ENCODE measurements around the gene PARD6G.

Gene PARD6G

DNA sequence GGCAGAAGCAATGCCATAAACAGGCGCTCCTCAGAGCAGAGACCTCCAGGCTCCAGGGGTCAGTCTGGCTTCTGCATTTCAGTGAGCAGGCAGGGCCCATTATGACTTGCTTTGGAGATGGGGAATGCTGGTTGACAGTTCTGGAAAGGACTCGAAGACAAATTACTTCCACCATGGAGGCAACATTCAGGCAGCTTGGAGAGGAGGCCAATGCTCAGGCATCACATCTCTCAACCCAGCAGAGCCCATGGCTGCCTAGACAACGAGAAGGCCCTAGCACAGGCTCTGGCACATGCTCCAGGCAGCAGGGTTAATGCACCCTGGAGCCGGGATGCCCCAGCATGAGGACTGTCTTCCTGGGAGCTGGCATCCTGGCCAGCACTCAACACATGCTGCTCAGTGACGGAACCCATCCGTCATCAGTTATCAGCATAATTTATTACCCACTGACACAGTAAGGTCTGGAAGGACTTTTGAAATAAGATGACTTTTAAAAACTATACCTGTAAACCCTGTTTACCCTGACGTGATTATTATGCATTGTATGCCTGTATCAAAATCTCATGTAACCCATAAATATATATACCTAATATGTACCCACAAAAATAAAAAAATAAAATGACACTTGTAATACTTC, 85.4 kb downstream of the PARD6G start:
- Mint-ChIP-seq H3K4me1 (no peaks in the 10 kb centered on the region), H3K36me3 (no peaks in the 10 kb centered on the region), H3K27ac (no peak overlapping the region), H3K9me3 (no peaks in the 10 kb centered on the region), H3K4me3 (no peak overlapping the region), H3K27me3 (peaks cover 18% of the 10 kb centered on the region)

DNA sequence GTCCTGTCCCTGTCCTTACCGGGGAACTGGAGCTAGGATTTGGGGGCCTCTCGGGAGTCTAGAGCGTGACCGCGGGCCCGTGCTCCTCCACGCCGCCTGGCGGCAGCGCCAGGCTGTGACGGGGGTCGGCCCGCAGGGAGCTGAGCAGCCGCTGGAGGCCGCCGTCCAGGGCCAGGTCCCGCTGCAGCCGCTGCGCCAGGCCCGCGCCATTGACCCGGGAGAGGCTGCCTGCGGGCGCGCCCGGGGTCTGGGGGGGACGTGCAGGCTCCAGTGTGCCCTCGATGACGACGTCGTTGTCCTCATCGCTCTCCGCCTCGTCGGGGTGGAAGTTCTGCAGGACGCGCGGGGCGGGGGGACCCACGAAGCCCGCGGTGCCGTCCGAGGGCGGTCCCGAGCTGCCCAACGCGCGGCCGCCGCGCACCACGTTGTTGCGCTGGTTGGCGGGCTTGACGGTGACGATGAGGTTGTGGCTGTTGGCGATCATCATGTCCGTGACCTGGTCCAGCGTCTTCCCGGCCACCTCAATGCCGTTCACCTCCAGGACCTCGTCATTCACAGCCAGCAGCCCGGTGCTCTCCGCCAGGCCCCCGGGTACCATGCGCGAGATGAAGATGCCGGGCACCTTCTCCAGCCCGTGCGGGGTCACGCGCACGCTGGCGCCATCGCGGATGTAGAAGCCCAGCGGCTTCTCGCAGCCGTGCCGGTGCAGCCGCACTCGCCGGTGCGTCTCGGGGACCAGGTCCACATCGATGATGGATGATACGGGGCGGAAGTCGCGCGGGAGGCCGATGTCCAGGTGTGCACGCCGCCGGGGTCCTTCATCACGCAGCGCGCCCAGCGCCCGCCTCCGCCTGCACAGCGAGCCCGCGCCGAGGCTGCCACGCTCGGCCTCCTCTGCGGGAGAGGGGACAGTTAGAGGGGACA, 87.3 kb downstream of the PARD6G start:
- Mint-ChIP-seq H3K4me1 (no peaks in the 10 kb centered on the region), H3K36me3 (no peaks in the 10 kb centered on the region), H3K4me3 (peak overlapping the region; percentile 55)

DNA sequence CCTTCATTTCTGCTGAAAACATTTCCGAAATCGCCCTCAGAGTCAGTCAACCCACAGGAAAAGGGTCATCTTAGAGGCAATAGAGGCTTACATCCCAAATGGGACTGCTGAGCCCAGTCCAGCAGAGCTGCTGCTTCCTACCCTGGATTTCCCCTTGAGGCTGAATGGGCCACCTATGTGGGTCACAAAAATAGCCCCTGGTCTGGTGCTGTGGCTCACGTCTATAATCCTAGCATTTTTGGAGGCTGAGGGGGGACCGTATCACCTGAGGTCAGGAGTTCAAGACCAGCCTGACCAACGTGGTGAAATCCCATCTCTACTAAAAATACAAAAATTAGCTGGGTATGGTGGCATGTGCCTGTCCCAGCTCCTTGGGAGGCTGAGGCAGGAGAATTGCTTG, 88.9 kb downstream of the PARD6G start:
- Mint-ChIP-seq H3K4me1 (no peaks in the 10 kb centered on the region), H3K9me3 (no peaks in the 10 kb centered on the region), H3K27ac (no peak overlapping the region), H3K27me3 (peaks cover 14% of the 10 kb centered on the region), H3K36me3 (no peaks in the 10 kb centered on the region), H3K4me3 (no peak overlapping the region)

More for the DNA sequence above, 87.3 kb downstream of the PARD6G start:
- no peak overlapping the region for H3K27ac Mint-ChIP-seq
- peaks cover 16% of the 10 kb centered on the region for H3K27me3 Mint-ChIP-seq
- H3K9me3 Mint-ChIP-seq, result no peaks in the 10 kb centered on the region

DNA sequence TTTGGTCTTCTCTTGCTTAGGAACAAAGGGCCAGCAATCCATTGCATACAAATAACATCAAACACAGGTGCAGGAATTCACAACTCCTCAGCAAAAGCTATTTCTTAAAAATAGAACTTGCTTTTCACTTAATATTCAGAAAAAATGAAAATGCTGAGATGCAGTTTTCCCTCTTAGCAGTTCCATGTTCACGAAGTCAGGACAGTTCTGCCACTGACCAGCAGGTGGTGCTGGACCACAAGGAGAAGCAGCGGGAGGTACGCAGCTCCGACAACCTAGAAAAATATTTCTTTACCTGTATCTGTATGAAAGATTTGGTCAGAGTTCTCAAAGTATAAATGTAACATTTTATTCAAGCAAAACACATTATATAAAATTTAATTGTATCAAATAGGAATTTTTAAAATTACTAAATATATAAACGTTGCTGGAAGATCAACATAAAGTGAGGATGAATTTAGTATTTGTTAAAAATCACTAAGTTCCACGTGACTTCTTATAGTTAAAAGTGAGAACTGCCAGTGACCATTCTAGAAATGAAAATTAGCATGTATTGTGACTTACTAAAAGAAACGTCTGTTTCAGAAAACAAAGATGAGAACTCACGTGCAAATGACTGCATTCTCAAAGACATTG, 89.5 kb downstream of the PARD6G start:
- no peaks in the 10 kb centered on the region for H3K9me3 Mint-ChIP-seq
- H3K4me1 Mint-ChIP-seq, result no peaks in the 10 kb centered on the region
- no peak overlapping the region for H3K4me3 Mint-ChIP-seq
- H3K27me3 Mint-ChIP-seq, result peaks cover 14% of the 10 kb centered on the region
- no peak overlapping the region for H3K27ac Mint-ChIP-seq
- no peaks in the 10 kb centered on the region for H3K36me3 Mint-ChIP-seq

DNA sequence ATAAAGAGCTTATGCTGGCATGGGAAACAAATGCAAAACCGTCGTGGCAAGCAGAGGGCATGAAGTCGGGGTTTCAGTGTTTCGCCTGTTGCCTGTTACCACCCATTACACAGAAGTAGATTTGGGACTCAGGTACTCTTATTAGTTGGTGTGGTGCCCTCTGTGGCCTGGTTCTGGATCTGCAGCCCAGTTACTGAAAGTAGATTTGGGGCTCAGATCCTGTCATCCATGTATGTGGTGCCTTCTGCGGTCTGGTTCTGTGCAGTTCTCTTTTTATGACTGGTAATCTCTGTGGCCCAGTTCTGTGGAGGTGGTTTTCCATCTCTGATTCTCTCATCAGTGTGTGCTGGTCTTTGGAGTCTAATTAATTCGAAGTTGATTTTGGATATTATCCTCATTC, 93.0 kb downstream of the PARD6G start:
- Mint-ChIP-seq H3K27me3 (peaks cover 6% of the 10 kb centered on the region), H3K4me3 (no peak overlapping the region), H3K36me3 (no peaks in the 10 kb centered on the region), H3K27ac (no peak overlapping the region), H3K4me1 (no peaks in the 10 kb centered on the region), H3K9me3 (no peaks in the 10 kb centered on the region)

DNA sequence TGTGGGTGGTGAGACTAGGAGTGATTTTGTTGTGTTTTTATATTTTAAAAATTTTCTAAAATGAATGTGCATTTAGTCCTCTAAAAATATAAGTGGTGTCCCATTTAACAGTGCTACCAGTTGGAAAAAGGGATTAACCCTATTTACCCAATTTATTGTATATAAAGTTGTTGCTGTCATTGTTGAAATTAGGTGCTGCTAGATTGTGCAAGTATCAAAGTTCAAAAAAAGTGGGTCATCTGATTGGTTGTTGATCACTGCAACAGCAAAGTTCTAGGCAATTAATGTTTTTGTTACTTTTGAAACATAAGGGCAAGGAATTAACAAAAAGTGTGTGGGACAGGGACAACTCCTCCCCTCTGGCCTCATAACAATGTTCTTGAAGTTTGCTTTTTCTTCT, 97.6 kb downstream of the PARD6G start:
- no peak overlapping the region for H3K4me3 Mint-ChIP-seq
- no peaks in the 10 kb centered on the region for H3K36me3 Mint-ChIP-seq
- peaks cover 18% of the 10 kb centered on the region for H3K4me1 Mint-ChIP-seq
- no peaks in the 10 kb centered on the region for H3K9me3 Mint-ChIP-seq
- H3K27ac Mint-ChIP-seq, result no peak overlapping the region
- H3K27me3 Mint-ChIP-seq, result peaks cover 10% of the 10 kb centered on the region

DNA sequence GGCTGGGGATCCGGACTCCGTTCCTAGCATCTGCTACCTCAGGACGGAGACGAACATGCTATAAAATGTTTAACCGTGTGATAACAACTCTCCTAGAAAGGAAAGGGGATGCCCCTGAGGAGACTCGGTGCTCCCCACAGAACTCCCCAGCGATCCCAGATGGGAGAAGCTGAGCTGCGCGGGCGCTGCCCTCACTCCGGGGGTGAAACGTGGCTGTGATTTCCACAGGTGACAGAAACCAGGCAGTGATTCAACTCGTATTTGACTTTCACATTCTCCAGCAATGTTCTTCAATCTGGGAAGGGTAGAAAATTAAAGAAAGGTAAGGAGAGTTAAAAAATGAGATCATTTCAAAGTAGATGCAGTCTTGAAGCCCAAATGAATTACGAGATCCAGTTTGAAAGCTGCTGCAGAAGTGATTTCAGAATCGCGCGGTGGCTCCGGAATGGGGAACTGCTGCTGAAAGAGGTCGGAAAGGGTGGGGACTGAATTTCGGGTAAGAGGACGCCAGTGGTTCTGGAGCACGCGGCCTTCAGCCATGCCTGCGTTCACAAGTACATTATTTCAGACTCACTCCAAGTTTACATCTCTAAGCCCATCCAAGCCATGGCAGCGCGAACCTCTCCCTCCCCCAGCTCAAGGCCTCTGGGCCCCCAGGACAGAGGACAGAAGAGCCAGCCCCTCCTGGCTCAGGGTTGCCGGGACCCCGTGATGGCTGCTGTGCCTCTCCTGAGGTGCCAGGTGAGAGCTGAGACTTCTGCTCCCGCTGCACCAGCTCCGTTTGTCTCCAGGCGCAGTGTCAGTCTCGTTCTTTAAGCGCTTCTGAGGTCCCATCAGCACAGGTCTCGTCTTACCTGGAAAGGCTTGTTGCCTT, 98.8 kb downstream of the PARD6G start:
- no peak overlapping the region for H3K27ac Mint-ChIP-seq
- H3K4me1 Mint-ChIP-seq, result peaks cover 18% of the 10 kb centered on the region
- no peaks in the 10 kb centered on the region for H3K9me3 Mint-ChIP-seq
- H3K27me3 Mint-ChIP-seq, result peaks cover 10% of the 10 kb centered on the region
- H3K36me3 Mint-ChIP-seq, result no peaks in the 10 kb centered on the region
- H3K4me3 Mint-ChIP-seq, result peak overlapping the region; percentile 89

DNA sequence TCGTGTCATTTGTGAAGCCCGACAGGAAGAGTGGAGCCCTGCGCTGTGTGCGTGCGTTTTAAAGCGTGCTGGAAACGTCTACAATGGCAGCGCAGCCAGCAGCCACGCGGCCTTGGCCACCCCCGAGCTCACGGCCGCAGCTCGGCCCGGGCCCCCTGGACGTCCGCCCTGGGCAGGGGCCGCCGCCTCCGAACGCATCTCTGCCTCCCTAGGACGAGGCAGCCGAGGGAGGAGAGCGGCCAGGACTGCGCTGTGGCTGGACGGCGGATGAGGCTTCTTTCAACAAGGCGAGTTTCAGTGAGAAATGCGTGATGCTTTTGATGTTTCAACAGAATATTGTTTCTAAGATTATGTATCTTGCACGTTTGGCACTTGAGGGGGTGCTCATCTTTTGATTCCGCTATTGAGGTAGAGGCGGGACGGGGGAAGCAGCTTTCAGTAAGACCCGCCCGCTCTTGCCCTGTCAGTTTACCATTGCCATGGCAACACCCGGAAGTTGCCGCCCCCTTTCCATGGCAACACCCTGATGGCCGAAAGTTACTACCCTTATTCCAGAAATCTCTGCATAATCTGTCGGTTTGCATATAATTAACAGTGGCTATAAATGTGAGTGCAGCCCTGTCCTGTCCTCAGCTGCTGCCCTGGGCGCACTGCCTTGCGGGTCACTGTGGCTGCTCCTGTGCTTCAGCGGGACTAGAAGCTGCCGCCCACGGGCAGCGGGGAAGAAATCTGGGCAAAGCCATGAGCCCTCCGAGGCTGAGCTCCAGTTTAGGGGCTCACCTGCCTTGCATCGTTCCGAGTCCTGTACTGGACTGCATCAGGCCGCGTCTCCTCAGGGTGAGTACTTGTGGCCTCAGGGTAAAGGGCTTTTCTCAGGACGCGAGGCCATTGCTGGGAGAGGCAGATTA, 99.6 kb downstream of the PARD6G start:
- peak overlapping the region; percentile 5 for H3K27ac Mint-ChIP-seq
- H3K4me3 Mint-ChIP-seq, result peak overlapping the region; percentile 89
- H3K36me3 Mint-ChIP-seq, result no peaks in the 10 kb centered on the region
- no peaks in the 10 kb centered on the region for H3K9me3 Mint-ChIP-seq
- peaks cover 18% of the 10 kb centered on the region for H3K4me1 Mint-ChIP-seq
- peaks cover 10% of the 10 kb centered on the region for H3K27me3 Mint-ChIP-seq

DNA sequence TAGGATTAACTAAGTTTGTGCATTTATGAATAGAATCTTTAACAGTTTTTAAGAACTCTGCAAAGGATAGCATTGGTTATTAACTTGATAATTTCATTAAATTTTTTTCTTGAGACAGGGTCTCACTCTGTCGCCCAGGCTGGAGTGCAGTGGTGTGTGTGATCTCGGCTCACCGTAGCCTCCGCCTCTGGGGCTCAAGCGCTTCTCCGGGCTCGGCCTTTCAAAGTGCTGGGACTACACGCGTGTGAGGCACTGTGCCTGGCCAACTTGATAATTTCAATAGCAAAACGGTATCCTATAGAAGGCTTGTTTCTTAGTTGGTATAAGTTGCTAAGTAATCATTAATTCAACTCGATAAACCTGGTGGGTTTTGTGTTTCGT, 100.3 kb downstream of the PARD6G start:
- Mint-ChIP-seq H3K36me3 (no peaks in the 10 kb centered on the region), H3K27me3 (peaks cover 10% of the 10 kb centered on the region), H3K4me1 (peaks cover 18% of the 10 kb centered on the region), H3K27ac (no peak overlapping the region), H3K9me3 (no peaks in the 10 kb centered on the region), H3K4me3 (peak overlapping the region; percentile 89)

DNA sequence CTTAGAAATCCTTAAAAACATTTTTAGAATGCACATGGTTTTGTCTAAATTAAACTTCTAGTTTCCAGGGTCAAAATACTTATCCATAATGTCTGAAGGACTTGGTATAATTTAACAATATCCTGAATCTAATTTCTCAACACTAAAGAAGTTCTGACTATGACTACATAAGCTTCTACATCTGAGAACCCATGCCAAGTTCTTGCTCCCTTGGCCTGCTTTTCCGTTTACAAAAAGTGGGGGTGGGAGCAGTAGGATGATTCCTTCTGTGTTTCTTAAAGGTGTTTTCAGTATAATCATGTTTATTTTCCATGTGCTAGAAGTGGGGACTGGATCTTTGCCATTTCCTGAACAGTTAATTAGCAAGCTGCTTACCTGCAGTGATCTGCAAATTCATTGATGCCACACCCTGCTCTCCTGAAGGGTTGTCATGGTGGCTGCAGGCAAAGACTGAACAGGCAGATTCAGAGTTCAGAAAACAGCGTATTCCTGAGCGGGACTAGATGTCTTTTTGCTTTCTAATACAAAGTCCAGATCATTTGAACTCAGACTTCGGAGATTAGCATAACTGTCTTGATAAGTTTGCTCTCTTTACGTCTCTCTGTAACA, 102.0 kb downstream of the PARD6G start:
- H3K27me3 Mint-ChIP-seq, result peaks cover 10% of the 10 kb centered on the region
- H3K4me3 Mint-ChIP-seq, result no peak overlapping the region
- no peak overlapping the region for H3K27ac Mint-ChIP-seq
- H3K9me3 Mint-ChIP-seq, result no peaks in the 10 kb centered on the region
- peaks cover 18% of the 10 kb centered on the region for H3K4me1 Mint-ChIP-seq
- no peaks in the 10 kb centered on the region for H3K36me3 Mint-ChIP-seq

DNA sequence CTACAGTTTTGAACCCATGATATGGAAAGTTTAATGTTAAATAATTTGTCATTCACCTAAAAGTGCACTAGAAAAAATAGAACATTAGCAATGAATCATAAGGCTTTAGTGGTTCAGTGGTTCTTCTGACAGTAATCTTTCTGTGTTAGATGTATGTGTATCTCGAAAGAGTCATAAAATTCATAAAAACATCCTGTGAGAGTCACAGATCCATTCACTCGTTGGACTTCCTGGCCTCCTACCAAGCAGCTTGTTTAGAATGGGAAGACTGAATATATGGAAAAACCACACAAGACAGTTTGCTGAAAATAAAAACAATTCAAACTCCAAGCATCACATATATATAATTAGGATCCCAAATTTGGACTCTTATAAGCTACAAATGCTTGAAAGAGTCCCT, 103.4 kb downstream of the PARD6G start:
- H3K36me3 Mint-ChIP-seq, result peaks cover 1% of the 10 kb centered on the region
- no peak overlapping the region for H3K27ac Mint-ChIP-seq
- H3K9me3 Mint-ChIP-seq, result no peaks in the 10 kb centered on the region
- peaks cover 4% of the 10 kb centered on the region for H3K27me3 Mint-ChIP-seq
- H3K4me3 Mint-ChIP-seq, result no peak overlapping the region
- peaks cover 18% of the 10 kb centered on the region for H3K4me1 Mint-ChIP-seq

DNA sequence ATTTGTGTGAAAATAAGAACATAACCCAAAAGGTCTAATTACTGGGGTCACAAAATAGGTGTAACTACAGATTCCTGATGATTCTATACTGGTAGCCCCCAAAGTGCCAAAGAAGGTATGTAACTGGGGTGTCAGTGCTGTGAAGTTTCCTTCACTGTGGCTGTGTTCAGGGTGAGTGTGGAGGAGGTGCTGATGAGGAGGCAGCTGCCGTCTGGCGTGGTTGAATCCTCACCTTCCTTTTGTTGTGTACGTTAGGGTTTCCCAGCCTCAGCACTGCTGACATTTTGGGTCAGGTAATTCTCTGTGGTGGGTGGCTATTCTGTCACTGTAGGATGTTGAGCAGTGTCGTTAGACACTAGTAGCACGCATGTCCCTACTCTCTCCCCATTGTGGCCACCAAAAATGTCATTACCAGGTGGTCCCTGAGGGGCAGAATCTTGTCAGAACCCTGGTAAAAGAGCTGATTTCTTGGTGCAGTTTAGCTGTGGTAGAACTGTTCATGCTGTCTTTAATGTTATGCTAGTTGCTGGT, 106.8 kb downstream of the PARD6G start:
- Mint-ChIP-seq H3K36me3 (peaks cover 13% of the 10 kb centered on the region), H3K27ac (no peak overlapping the region), H3K4me1 (no peaks in the 10 kb centered on the region), H3K4me3 (no peak overlapping the region), H3K9me3 (no peaks in the 10 kb centered on the region), H3K27me3 (no peaks in the 10 kb centered on the region)

DNA sequence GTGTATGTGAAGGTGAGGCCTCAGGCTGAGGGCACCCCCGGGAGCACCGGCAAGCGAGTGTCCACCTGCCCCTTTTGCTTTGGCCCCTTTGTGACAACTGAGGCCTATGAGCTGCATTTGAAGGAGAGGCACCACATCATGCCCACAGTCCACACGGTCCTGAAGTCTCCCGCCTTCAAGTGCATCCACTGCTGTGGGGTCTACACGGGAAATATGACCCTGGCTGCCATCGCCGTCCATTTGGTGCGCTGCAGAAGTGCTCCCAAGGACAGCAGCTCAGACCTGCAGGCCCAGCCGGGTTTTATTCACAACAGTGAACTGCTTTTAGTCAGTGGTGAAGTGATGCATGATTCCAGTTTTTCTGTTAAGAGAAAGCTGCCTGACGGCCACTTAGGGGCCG, 109.3 kb downstream of the PARD6G start:
- peaks cover 23% of the 10 kb centered on the region for H3K36me3 Mint-ChIP-seq
- no peaks in the 10 kb centered on the region for H3K4me1 Mint-ChIP-seq
- no peaks in the 10 kb centered on the region for H3K9me3 Mint-ChIP-seq
- no peaks in the 10 kb centered on the region for H3K27me3 Mint-ChIP-seq
- no peak overlapping the region for H3K4me3 Mint-ChIP-seq
- H3K27ac Mint-ChIP-seq, result no peak overlapping the region

DNA sequence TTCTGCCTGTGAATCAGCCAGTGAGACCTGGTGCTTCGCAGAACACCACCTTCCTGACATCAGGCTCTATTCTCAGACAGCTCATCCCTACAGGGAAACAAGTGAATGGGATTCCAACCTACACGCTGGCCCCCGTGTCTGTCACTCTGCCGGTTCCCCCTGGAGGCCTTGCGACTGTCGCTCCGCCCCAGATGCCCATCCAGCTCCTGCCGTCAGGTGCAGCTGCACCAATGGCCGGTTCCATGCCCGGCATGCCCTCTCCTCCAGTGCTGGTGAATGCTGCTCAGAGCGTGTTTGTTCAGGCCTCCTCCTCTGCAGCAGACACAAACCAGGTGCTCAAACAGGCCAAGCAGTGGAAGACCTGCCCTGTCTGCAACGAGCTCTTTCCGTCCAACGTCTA, 110.2 kb downstream of the PARD6G start:
- H3K27me3 Mint-ChIP-seq, result no peaks in the 10 kb centered on the region
- no peak overlapping the region for H3K27ac Mint-ChIP-seq
- no peaks in the 10 kb centered on the region for H3K9me3 Mint-ChIP-seq
- peaks cover 2% of the 10 kb centered on the region for H3K4me1 Mint-ChIP-seq
- peaks cover 24% of the 10 kb centered on the region for H3K36me3 Mint-ChIP-seq
- no peak overlapping the region for H3K4me3 Mint-ChIP-seq

Measured in activated naive CD4-positive, alpha-beta T cell treated with anti-CD3 and anti-CD28 coated beads, Interleukin-2, amount 50 U/mL, for 24 hours (primary cell).